Medulla oblongata (tissue), 1 donor: ENCODE measurements around the gene EVI5L.

Experiments
- DNase-seq: peaks from one replicate; pipeline ENCODE4 v3.0.0-alpha.2; 2015; ENCODE audit errors: extremely low spot score

EVI5L gene

DNA sequence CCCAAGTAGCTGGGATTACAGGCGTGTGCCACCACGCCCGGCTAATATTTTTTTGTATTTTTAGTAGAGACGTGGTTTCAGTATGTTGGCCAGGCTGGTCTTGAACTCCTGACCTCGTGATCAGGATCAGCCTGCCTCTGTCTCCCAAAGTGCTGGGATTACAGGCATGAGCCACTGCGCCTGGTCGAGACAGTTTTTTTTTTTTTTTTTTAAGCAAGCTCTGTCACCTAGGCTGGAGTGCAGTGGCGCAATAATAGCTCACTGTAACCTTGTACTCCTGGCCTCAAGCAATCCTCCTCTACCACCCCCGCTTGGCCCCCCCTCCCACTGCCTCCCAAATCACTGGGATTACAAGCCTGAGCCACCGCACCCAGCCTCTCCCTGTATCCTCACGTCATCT is 67.3 kb downstream of the EVI5L start:
- DNase-seq, result no peak

DNA sequence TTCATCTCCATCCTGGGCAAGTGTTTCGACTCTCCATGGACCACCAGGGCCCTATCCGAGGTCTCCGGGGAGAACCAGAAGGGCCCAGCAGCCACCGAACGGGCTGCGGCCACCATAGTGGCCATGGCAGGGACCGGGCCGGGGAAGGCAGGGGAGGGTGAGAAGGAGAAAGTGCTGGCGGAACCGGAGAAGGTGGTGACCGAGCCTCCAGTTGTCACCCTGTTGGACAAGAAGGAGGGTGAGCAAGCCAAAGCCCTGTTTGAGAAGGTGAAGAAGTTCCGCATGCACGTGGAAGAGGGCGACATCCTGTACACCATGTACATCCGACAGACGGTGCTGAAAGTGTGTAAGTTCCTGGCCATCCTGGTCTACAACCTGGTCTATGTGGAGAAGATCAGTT is 68.9 kb downstream of the EVI5L start:
- no peak for DNase-seq

DNA sequence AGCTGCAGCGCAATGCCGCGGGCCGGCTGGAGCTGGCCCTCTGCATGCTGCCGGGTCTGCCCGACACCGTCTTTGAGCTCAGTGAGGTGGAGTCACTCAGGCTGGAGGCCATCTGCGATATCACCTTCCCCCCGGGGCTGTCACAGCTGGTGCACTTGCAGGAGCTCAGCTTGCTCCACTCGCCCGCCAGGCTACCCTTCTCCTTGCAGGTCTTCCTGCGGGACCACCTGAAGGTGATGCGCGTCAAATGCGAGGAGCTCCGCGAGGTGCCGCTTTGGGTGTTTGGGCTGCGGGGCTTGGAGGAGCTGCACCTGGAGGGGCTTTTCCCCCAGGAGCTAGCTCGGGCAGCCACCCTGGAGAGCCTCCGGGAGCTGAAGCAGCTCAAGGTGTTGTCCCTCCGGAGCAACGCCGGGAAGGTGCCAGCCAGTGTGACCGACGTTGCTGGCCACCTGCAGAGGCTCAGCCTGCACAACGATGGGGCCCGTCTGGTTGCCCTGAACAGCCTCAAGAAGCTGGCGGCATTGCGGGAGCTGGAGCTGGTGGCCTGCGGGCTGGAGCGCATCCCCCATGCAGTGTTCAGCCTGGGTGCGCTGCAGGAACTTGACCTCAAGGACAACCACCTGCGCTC is 69.8 kb downstream of the EVI5L start:
- no peak for DNase-seq

DNA sequence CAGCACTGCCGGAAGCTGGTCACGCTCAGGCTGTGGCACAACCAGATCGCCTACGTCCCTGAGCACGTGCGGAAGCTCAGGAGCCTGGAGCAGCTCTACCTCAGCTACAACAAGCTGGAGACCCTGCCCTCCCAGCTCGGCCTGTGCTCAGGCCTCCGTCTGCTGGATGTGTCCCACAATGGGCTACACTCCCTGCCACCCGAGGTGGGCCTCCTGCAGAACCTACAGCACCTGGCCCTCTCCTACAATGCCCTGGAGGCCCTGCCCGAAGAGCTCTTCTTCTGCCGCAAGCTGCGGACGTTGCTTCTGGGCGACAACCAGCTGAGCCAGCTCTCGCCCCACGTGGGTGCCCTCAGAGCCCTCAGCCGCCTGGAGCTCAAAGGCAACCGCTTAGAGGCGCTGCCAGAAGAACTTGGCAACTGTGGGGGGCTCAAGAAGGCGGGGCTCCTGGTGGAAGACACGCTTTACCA is 70.4 kb downstream of the EVI5L start:
- no peak for DNase-seq

DNA sequence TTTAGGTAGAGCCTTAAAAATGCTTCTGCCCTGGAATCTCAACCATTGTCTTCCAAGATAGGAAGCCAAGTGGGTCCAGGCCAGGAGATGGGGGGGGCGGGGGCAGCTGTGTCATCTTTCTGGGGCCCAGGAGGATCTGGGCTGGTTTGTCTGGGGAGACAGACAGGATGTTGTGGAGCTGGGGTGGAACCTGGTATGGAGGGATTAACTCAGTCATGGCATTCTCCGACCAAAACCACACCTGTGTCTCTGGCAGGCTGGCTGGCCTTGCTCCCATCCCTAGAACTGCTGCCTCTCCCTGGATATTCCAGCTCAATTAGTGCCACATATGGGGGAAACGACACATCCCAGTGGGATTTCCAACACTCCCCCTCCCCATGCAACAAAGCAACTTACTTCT is 70.9 kb downstream of the EVI5L start:
- no peak for DNase-seq

DNA sequence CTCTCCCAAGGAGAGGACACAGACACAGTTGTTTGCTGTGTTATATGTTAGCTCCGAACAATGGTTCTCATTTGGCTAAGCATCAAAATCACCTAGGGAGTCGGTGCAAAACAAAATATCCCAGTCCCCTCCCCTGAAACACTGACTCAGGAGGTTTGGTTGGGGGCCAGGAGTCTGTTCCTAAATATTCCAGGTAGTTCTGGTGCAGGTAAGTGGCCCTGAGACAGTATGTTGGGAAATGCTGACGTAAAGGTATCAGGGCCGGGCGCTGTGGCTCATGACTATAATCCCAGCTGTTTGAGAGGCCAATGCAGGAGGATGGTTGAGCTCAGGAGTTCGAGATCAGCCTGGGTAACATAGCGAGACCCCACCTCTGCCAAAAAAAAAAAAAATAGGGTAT is 71.3 kb downstream of the EVI5L start:
- no peak for DNase-seq

DNA sequence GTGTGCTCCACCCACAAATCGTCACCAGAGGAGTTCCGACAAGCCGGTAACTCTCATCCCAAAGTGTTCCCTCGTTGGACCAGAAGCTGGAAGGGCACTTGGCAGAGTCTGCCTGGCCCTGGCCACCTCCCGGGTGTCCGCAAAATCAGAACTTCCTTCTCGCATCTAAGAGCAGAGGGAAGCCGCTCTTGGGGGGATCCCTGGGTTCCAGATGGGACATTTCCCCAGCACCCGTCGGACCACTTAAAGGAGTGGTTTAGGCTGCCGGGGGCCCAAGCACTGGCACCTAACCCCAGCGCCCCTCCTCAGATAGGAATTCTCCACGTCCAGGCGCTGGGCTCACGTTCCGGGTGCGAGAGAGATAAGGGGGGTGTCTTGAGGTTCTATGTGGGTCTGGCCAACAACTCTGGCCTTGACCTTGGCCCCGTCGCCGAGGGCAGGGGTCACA is 72.8 kb downstream of the EVI5L start:
- DNase-seq, result no peak

DNA sequence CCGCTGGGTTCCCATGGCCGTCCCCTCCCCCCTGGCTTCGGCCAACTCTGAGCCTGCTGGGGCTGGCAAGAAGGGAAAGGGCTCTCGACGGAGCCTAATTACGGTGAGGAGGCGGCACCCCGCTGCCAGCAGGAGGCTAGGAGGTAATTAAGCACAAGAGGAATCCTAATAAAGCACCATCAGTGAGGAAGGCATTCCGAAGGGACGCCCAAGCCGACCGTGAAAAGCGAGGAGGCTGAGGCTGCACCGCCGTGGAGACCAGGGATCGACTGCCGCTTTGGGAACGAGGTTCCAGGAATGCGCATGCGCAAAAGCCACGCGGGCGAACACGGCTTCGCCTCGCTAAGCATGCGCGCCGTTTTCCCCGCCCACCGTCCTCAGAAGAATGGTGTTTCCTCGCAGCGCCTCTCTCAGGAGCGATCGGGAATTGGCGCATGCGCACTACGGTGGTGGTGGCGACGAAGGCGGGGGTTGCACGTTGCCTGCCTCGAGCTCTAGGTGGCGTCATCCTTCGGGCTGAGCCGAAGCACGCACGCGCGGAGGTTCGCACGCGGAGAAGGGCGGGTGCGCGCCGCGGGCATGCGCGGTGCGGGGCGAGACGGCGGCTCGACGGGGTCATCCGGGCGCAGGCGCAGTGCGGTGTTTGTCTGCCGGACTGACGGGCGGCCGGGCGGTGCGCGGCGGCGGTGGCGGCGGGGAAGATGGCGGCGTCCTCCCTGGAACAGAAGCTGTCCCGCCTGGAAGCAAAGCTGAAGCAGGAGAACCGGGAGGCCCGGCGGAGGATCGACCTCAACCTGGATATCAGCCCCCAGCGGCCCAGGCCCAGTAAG is 73.4 kb downstream of the EVI5L start, which contains the start of gene MAP2K7:
Gene MAP2K7 (plus strand): TSS at position 634 of the 830 bp plus-strand sequence. CDS start 68 bp downstream, at position 702.
- DNase-seq, result peak; percentile 99

DNA sequence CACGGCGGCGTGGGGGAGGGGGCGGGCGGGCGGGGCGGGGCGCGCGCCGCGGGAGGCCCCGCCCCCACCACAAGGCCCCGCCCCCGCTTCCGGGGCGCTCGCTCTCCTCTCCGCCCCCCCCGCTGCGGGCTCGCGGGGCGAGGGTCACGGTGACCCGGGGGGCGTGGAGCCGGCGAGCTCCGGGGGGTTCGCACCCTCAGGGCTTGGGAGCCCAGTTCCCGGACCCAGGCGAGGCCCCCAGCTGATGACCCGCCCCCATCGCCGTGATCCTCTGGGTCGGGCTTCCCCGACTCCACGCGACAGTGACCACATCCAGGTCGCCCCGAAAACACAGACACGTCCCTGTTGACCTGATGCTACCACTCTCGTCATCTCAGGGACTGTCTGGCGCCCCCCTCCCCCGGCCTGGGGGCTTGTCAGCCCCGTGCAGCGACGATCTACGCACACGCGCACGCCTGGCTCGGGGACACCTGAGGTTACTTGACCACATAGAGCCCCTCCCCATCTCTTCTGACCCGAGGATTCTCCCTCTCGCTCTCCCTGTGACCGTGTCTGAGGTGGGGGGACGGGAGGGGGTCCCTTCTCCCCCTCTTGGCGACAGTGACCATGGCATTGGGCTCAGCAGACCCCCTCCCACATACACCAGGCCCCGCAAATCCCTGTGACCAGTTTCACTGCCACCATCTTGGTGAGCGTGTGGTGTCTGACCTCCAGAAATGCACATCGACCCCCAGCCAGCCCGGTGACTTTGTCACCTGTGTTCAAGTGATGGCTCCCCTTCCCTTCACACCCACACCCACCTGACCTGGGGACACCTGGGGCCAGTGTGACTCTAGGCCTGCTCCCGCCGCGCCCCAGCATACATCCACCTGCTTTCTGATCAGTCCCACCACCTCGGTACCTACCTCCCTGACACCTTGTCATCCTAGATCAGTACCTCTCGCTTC is 74.3 kb downstream of the EVI5L start:
- peak; percentile 42 for DNase-seq

DNA sequence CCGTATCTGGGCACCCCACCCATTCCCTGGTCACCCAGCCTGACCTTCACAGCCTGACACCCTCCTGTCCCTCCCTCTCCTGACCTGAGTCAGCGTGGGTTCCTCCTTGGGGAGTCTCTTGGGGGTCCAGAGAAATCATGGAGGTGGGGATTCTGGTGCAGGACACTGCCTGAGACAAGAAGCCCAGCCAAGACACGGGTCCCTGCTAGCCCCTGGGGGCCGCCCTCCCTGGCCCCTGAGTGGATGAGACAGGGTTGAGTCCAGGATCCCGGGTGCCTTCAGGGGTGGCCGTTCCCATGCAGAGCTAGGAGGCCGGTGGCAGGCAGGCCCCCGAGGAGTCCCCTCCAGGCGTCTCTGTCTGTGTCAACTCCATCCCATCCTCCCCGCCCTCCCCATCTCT is 75.2 kb downstream of the EVI5L start:
- no peak for DNase-seq

DNA sequence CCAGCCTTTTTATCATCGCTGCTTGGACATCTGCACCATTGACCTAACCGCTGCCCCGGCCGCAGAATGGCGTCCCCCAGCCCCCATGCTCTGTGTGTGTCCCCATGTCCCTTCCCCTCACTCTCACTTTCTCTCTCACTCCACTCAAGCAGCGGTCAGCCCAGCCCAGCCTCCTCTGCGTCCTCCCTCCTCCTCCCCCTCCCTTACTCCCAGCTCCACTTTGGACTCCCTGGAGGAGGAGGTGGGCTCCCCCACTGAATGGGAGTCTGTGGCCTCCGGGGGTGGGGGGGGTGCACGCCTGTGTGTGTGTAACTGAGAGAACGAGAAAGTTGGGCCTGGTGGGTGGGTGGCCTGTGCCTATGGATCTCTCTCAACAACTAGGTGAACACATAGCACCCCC is 75.8 kb downstream of the EVI5L start:
- no peak for DNase-seq

DNA sequence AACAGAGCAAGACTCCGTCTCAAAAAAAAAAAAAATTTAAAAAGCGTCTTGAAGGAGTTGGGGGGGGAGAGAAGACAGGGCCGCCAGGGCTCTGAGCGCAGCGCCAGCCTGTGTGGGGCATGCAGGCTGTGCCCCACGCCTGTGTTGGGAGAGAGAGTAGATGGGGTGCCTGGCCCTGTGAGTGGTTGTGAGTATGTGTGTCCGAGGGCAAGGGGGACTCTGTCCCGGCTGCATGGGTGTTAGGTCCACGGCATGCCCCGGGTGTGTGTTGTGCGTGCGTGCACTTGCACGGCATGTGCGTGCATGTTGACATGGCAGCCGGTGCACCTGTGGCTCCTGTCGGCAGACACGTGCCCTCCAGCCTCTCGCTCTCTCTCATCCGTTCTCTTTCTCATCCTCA is 77.1 kb downstream of the EVI5L start:
- DNase-seq, result no peak

DNA sequence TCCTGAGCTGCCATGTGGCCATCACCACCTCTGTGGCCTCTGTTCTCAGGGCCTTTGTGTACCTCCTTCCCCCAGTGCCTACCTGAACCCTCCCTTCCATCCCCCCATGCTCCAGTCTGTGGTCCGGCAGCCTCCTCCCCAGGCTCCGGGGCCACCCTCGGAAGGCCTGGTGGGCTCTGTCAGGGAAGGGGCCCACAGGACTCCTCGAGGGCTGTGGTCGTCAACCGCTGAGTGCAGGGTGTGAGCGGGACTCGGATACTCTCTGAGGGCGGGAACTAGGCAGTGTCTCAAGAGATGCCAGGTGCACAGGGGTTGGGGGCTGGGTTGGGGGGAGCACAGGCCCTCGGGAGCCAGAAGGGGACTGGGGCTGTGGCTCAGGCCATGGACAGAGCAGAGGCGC is 77.5 kb downstream of the EVI5L start:
- no peak for DNase-seq

DNA sequence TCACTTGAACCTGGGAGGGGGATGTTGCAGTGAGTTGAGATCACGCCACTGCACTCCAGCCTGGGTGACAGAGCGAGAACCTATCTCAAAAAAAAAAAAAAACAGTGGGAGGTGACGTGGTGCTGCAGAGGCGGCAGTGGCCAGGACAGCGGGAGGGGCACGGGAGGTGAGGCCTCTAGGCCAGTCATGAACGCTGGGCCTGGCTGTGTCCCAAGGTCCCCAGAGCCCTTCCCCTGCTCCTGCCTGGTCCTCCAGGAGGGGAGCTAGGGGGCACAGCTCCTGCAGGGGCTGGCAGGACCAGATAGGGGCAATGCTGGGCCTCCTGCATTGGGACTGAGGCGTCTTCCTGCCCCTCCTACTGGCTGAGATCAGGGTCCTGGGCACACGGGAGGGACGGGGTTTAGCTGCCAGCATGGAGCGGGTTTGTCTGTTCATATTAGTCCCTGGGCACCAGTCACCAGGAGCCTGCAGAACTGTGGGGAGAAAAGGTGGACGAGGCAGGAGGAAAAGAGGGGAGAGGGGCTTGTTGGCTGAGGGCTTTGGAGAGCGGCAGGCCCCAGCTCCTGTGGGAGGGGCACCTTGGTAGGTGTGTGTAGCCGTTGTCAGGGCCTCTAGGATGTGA is 78.2 kb downstream of the EVI5L start:
- DNase-seq, result no peak

DNA sequence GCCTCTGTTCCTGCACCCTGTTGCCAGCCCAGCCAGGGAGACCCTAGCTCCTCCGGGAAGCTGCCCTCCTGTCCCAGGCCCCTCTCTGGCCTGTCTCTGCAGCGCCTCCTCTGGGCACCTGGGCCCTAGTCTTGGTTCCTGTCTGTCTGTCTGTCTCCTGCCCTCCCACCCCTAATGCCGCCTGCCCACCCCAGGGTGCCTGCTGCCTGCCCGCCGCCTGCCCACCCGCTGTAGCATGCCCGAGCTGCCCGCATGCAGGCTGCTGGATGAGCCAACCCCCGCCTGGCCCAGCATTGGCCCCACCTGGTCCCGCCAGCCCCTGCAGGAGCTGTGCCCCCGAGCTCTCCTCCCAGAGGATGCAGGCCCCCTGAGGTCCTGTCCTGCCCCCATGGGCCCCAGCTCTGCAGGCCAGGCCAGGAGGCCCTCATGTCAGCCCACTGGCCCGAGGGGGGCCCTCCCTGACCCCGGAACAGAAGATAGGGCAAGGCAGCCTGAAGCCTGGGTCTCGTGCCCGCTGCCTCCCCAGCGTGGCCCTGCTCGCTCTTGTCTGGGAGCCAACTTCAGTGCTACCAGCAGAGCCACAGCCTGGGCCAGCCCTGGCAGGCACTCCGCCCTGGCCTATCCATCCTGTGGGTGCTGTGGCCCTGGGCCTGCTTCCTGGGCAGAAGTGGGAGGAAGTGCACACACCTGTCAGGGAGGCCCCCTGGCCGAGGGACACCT is 78.9 kb downstream of the EVI5L start:
- no peak for DNase-seq

DNA sequence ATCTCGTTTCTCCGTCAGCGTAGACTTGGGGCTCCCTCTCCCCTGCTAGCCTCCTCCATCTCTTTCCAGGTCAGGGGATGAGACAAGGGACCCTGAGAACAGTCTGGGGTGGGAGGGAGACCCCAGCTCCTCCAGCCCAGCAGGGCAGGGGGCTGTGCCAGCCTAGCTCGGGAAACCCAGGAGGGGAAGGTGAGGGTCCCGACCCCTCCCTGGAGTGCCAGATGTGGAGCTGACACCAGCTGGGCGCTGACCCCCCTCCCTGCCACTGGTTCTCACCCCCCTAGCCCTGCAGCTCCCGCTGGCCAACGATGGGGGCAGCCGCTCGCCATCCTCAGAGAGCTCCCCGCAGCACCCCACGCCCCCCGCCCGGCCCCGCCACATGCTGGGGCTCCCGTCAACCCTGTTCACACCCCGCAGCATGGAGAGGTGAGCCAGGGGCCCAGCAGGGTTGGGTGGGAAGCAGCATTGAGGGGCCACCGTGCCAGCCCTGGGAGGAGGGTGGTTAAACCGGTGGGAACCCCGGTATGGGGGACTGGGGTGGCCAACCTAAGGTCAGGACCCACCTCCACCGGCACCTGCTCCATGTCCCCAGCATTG is 79.6 kb downstream of the EVI5L start:
- DNase-seq, result no peak

DNA sequence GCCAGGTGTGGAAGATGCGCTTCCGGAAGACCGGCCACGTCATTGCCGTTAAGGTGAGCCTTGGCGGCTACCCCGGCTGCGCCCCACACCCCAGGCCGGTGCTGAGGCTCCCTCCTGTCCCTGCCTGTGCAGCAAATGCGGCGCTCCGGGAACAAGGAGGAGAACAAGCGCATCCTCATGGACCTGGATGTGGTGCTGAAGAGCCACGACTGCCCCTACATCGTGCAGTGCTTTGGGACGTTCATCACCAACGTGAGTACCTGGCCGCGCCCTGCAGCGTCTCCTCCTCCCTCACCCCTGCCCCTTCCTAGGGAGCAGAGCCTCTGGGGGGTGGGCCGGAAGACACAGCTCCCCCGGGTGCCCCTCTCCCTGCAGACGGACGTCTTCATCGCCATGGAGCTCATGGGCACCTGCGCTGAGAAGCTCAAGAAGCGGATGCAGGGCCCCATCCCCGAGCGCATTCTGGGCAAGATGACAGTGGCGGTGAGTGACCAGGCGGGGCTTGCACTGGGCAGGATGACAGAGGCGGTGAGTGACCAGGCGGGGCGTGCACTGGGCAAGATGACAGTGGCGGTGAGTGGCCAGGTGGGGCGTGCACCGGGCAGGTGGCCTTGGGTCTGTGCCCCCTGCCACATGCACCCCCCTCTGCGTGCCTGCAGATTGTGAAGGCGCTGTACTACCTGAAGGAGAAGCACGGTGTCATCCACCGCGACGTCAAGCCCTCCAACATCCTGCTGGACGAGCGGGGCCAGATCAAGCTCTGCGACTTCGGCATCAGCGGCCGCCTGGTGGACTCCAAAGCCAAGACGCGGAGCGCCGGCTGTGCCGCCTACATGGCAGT is 80.5 kb downstream of the EVI5L start:
- no peak for DNase-seq

DNA sequence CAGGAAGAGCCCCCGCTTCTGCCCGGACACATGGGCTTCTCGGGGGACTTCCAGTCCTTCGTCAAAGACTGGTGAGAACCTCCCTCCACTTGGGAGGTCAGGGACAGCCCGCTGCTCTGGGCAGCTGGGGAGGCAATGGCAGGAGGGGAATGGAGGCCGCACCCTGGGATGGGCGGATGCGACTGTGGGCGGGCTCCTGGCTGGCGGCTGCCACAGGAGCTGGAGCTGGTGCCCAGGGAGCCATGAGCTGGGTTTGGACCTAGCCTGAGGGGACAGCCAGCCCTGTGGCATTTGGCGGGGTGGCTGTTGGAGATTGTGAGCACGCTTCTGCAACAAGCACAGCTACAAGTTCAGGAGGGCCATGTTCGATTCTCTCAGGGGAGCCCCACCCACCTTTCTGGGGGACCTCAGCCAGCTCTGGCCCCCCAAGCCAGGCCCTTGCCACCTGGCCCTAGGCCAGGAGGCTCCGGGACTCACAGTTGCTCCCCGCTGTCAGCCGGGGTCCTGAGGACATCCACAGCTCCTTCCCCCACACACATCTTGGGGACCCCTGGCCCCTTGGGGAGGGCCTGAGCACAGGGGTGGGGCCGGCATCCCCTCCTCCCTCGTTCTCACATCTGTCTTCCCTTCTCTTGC is 81.6 kb downstream of the EVI5L start:
- no peak for DNase-seq

DNA sequence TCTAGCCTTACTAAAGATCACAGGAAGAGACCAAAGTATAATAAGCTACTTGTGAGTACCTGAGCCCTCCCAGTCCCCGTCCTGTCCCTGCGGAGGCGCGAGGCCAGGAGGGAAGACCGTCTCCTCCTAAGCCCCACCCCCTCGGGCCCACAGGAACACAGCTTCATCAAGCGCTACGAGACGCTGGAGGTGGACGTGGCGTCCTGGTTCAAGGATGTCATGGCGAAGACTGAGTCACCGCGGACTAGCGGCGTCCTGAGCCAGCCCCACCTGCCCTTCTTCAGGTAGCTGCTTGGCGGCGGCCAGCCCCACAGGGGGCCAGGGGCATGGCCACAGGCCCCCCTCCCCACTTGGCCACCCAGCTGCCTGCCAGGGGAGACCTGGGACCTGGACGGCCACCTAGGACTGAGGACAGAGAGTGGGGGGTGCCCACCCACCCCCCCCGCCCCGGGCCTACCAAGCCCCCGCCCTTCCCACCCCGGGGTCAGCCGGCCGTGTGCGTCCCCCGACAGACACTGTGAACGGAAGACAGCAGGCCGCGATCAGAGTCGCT is 82.2 kb downstream of the EVI5L start:
- DNase-seq, result no peak
